Kidney (tissue), 14 donors: Measurements from ENCODE around the gene VHLL. TPM values are rescaled to one million over a fixed set of nuclear protein-coding genes. Genes with fewer than 3 reads are reported as not detected.

Experiments
- DNase-seq, 5 donors: peaks; one replicate each; pipeline ENCODE4 v3.0.0-alpha.2; 2013 to 2020
- FAIRE-seq: peaks from 2 replicates; lab custom pipeline; 2012; peaks lifted over from hg19 to GRCh38; lab: Jason Lieb, UNC
- H3K27ac ChIP-seq, 2 donors: one replicate each; pipeline ENCODE4 v1.7.0; 2013; ENCODE audit warnings: low read depth in 2 of 2, low read length in 2 of 2, inconsistent platforms in 1 of 2
- H3K27me3 ChIP-seq: one replicate; pipeline ENCODE4 v1.7.1; 2013; ENCODE audit warnings: low read length, inconsistent platforms; ENCODE audit not compliant: control insufficient read depth, insufficient read depth
- H3K36me3 ChIP-seq, 3 donors: one replicate each; pipeline versions ENCODE4 v1.7.0 to v1.7.1; 2013; ENCODE audit warnings: low read length in 3 of 3, control low read depth in 1 of 3, inconsistent platforms in 1 of 3; ENCODE audit not compliant: insufficient read depth in 3 of 3, control insufficient read depth in 2 of 3
- H3K4me1 ChIP-seq, 3 donors: one replicate each; pipeline versions ENCODE4 v1.7.0 to v1.7.1; 2013; ENCODE audit warnings: low read length in 3 of 3, inconsistent platforms in 1 of 3, low read depth in 1 of 3; ENCODE audit not compliant: control insufficient read depth in 2 of 3, insufficient read depth in 2 of 3
- H3K4me3 ChIP-seq, 3 donors: one replicate each; pipeline versions ENCODE4 v1.7.0 to v1.8.1; 2013; ENCODE audit warnings: low read length in 3 of 3, control low read depth in 1 of 3, inconsistent platforms in 1 of 3
- H3K9ac ChIP-seq, 3 donors: one replicate each; pipeline versions ENCODE4 v1.7.0 to v1.7.1; 2013; ENCODE audit warnings: low read length in 3 of 3, control low read depth in 1 of 3, inconsistent platforms in 1 of 3
- H3K9me3 ChIP-seq, 3 donors: one replicate each; pipeline versions ENCODE4 v1.7.0 to v1.7.1; 2013; ENCODE audit warnings: low read length in 3 of 3, control low read depth in 1 of 3, inconsistent platforms in 1 of 3; ENCODE audit not compliant: control insufficient read depth in 2 of 3, insufficient read depth in 1 of 3
- CTCF ChIP-seq: IDR thresholded peaks from 3 replicates; pipeline ENCODE4 v1.5.1; 2012; ENCODE audit warnings: mild to moderate bottlenecking, moderate library complexity, borderline replicate concordance; ENCODE audit not compliant: insufficient read depth; ENCODE audit errors: extremely low read depth
- intact Hi-C: fragments of 100-400 bp; cut with DNase I; formaldehyde crosslinking; loops from one replicate; pipeline ENCODE4 v1.11.1; 2022
- polyA plus RNA-seq: library from polyadenylated mRNA; stranded (reverse); fragments of 350-450 nt; fragmentation: Illumina TruSeq; extraction: RNeasy Lipid Tissue Mini Kit (QIAGEN cat#74804); gene quantifications from one replicate; pipeline ENCODE4 v1.2.3, GENCODE V29; 2014; ENCODE audit warnings: low read depth, low replicate concordance; ENCODE audit not compliant: insufficient read depth
- total RNA-seq: library from RNA; stranded (reverse); fragmentation: NEBNext Ultra II Directional; extraction: Animal tissue kit (Norgen Biotek cat#: 25700); gene quantifications from one replicate; pipeline ENCODE4 v1.2.1, GENCODE V29; 2021
- donor health status: control.
- donor health status: control.
- donor health status: control.
- donor health status: control.
- donor health status: control.
- donor health status: DM: yes; HTN: yes; CAD: no.
- donor health status: Normal renal cell carcinoma (clear cell type).

Gene VHLL
- total and polyA plus RNA-seq, 2 donors from 2014 or later, result not detected

GRCh38 chr1:156258859-156259258 lies 40.2 kb downstream of the VHLL start:
- Histone ChIP-seq H3K27me3 (no peaks in the 10 kb centered on the region), H3K9me3 (no peaks in the 10 kb centered on the region), H3K9ac (no peak overlapping the region), H3K4me1 (no peaks in the 10 kb centered on the region), H3K4me3 (no peak overlapping the region), H3K36me3 (peaks cover 0 to 67% (median 51%) of the 10 kb centered on the region in 3 donors), H3K27ac (no peak overlapping the region)
- intact Hi-C loops, result no loop called here
- TF ChIP-seq CTCF, result no peak
- DNase-seq, result no peak
- FAIRE-seq, result no peak

GRCh38 chr1:156257711-156258110 lies 41.4 kb downstream of the VHLL start:
- no peak overlapping the region for H3K4me3 ChIP-seq
- H3K9ac ChIP-seq, result no peak overlapping the region
- DNase-seq (no peak), FAIRE-seq (no peak)
- no peaks in the 10 kb centered on the region for H3K4me1 ChIP-seq
- no peak for TF ChIP-seq CTCF
- H3K9me3 ChIP-seq, result no peaks in the 10 kb centered on the region
- H3K27ac ChIP-seq, result no peak overlapping the region
- peaks cover 3 to 70% (median 53%) of the 10 kb centered on the region in 3 donors for H3K36me3 ChIP-seq
- H3K27me3 ChIP-seq, result no peaks in the 10 kb centered on the region
- intact Hi-C loops, result no loop called here

GRCh38 chr1:156253634-156254033 lies 45.5 kb downstream of the VHLL start:
- peaks cover 5 to 67% (median 41%) of the 10 kb centered on the region in 3 donors for H3K36me3 ChIP-seq
- no peaks in the 10 kb centered on the region for H3K9me3 ChIP-seq
- H3K9ac ChIP-seq, result no peak overlapping the region
- intact Hi-C loops, result no loop called here
- no peak overlapping the region for H3K27ac ChIP-seq
- no peaks in the 10 kb centered on the region for H3K27me3 ChIP-seq
- no peak for DNase-seq
- FAIRE-seq, result no peak
- H3K4me1 ChIP-seq, result no peaks in the 10 kb centered on the region
- TF ChIP-seq CTCF, result no peak
- H3K4me3 ChIP-seq, result no peak overlapping the region

GRCh38 chr1:156251527-156251926 lies 47.6 kb downstream of the VHLL start:
- H3K36me3 ChIP-seq, result peaks cover 5 to 49% (median 29%) of the 10 kb centered on the region in 3 donors
- intact Hi-C loops, result no loop called here
- H3K27me3 ChIP-seq, result no peaks in the 10 kb centered on the region
- no peak for DNase-seq
- H3K27ac ChIP-seq, result no peak overlapping the region
- no peak overlapping the region for H3K4me3 ChIP-seq
- H3K4me1 ChIP-seq, result no peaks in the 10 kb centered on the region
- TF ChIP-seq CTCF, result no peak
- FAIRE-seq, result no peak
- H3K9me3 ChIP-seq, result no peaks in the 10 kb centered on the region
- no peak overlapping the region for H3K9ac ChIP-seq
